ENCODE data around the gene MISP. TPM values are rescaled to one million over a fixed set of nuclear protein-coding genes. Genes with fewer than 3 reads are reported as not detected.

The MISP gene
- total RNA-seq, 2 experiments from 2014 or later, result not detected

- Mint-ChIP-seq H3K4me1 (ENCODE audit: low read depth) (peaks cover 55% of the 10 kb centered on the region), H3K27me3 (no peaks in the 10 kb centered on the region), H3K36me3 (ENCODE audit: low read depth) (peaks cover 64% of the 10 kb centered on the region), H3K27ac (peak overlapping the region; percentile 49), H3K4me3 (no peak overlapping the region), H3K9me3 (no peaks in the 10 kb centered on the region)
- DNase-seq (peak in 1 of 14 experiments; percentile 28), ATAC-seq (ENCODE audit: poor library complexity) (no peak)
- POLR2A ChIA-PET, result no interaction called here
- Histone ChIP-seq H3K36me3 (ENCODE audit: insufficient read depth, low read length) (peaks cover 81% of the 10 kb centered on the region), H3K4me3 (ENCODE audit: low read length) (no peak overlapping the region), H3K27ac (ENCODE audit: low read depth in 1 of 2, low read length in 2 of 2) (no peak overlapping the region), H3K4me1 (ENCODE audit: insufficient read depth, low read length) (peaks cover 68% of the 10 kb centered on the region), H3K9me3 (ENCODE audit: control insufficient read depth in 1 of 2, insufficient read depth in 1 of 2, low read length in 2 of 2) (no peaks in the 10 kb centered on the region), H3K27me3 (ENCODE audit: control insufficient read depth in 1 of 2, insufficient read depth in 2 of 2, low read length in 2 of 2) (no peaks in the 10 kb centered on the region)
- TF ChIP-seq CTCF (IDR thresholded peaks at IDR 0.05), result no peak
- intact Hi-C loops (cut with DNase I, micrococcal nuclease), result no loop called here
- CTCF ChIA-PET, result interaction anchor here (0.6 to 0.7 kb wide), 2 partner anchors 61 to 216 kb away, joined by 3 to 4 read pairs; no protein-coding TSS in a partner anchor
Observed at GRCh38 chr19:803099-803561, 52.2 kb downstream of the MISP start.

GRCh38 chr19:803686-804418 lies 52.9 kb downstream of the MISP start:
- H3K4me1 ChIP-seq (ENCODE audit: insufficient read depth, low read length), result peaks cover 61% of the 10 kb centered on the region
- CTCF ChIA-PET, result interaction anchor here (0.6 to 0.7 kb wide), 2 partner anchors 60 to 217 kb away, joined by 3 to 4 read pairs; no protein-coding TSS in a partner anchor
- no peaks in the 10 kb centered on the region for H3K27me3 Mint-ChIP-seq
- DNase-seq (no peak), ATAC-seq (ENCODE audit: poor library complexity) (no peak)
- no peak overlapping the region for H3K4me3 ChIP-seq (ENCODE audit: low read length)
- intact Hi-C loops (cut with DNase I, micrococcal nuclease), result no loop called here
- no peaks in the 10 kb centered on the region for H3K9me3 Mint-ChIP-seq
- TF ChIP-seq CTCF (IDR thresholded peaks at IDR 0.05), result no peak
- H3K27ac Mint-ChIP-seq, result peak overlapping the region; percentile 49
- no peak overlapping the region for H3K27ac ChIP-seq (ENCODE audit: low read depth in 1 of 2, low read length in 2 of 2)
- H3K36me3 Mint-ChIP-seq (ENCODE audit: low read depth), result peaks cover 59% of the 10 kb centered on the region
- peaks cover 53% of the 10 kb centered on the region for H3K4me1 Mint-ChIP-seq (ENCODE audit: low read depth)
- H3K36me3 ChIP-seq (ENCODE audit: insufficient read depth, low read length), result peaks cover 83% of the 10 kb centered on the region
- POLR2A ChIA-PET, result no interaction called here
- no peak overlapping the region for H3K4me3 Mint-ChIP-seq
- no peaks in the 10 kb centered on the region for H3K27me3 ChIP-seq (ENCODE audit: control insufficient read depth in 1 of 2, insufficient read depth in 2 of 2, low read length in 2 of 2)
- H3K9me3 ChIP-seq (ENCODE audit: control insufficient read depth in 1 of 2, insufficient read depth in 1 of 2, low read length in 2 of 2), result no peaks in the 10 kb centered on the region

GRCh38 chr19:804419-805165 lies 53.7 kb downstream of the MISP start:
- no peak overlapping the region for H3K27ac ChIP-seq (ENCODE audit: low read depth in 1 of 2, low read length in 2 of 2)
- H3K4me3 ChIP-seq (ENCODE audit: low read length), result no peak overlapping the region
- ChIA-PET CTCF (no interaction called here), POLR2A (no interaction called here)
- no peaks in the 10 kb centered on the region for H3K27me3 ChIP-seq (ENCODE audit: control insufficient read depth in 1 of 2, insufficient read depth in 2 of 2, low read length in 2 of 2)
- no peak for TF ChIP-seq CTCF (IDR thresholded peaks at IDR 0.05)
- Mint-ChIP-seq H3K9me3 (no peaks in the 10 kb centered on the region), H3K27me3 (no peaks in the 10 kb centered on the region), H3K4me3 (no peak overlapping the region), H3K36me3 (ENCODE audit: low read depth) (peaks cover 56% of the 10 kb centered on the region), H3K27ac (peak overlapping the region; percentile 55), H3K4me1 (ENCODE audit: low read depth) (peaks cover 46% of the 10 kb centered on the region)
- peaks cover 83% of the 10 kb centered on the region for H3K36me3 ChIP-seq (ENCODE audit: insufficient read depth, low read length)
- peaks cover 53% of the 10 kb centered on the region for H3K4me1 ChIP-seq (ENCODE audit: insufficient read depth, low read length)
- ATAC-seq (ENCODE audit: poor library complexity) (no peak), DNase-seq (no peak)
- intact Hi-C loops (cut with DNase I, micrococcal nuclease), result no loop called here
- no peaks in the 10 kb centered on the region for H3K9me3 ChIP-seq (ENCODE audit: control insufficient read depth in 1 of 2, insufficient read depth in 1 of 2, low read length in 2 of 2)

Measured in CD4-positive, alpha-beta T cell (primary cell).